Smooth muscle cell (in vitro differentiated cells): ENCODE measurements around the gene CRYBB1. TPM values are rescaled to one million over a fixed set of nuclear protein-coding genes. Genes with fewer than 3 reads are reported as not detected.

Source experiments
- DNase-seq: peaks from one replicate; lab custom pipeline; 2025; ENCODE audit not compliant: unreplicated experiment; lab: John Stamatoyannopoulos, UW
- H2AFZ ChIP-seq: fragments of 200-600 bp; sonication (generic); 2 replicates; pipeline ENCODE4 v1.6.0; 2016; ENCODE audit warnings: antibody characterized with exemption, low read depth, mild to moderate bottlenecking
- H3F3A ChIP-seq: fragments of 200-600 bp; sonication (generic); 2 replicates; pipeline ENCODE4 v1.6.0; 2017; ENCODE audit warnings: antibody characterized with exemption, low read depth
- H3K27ac ChIP-seq: fragments of 200-600 bp; sonication (generic); 2 replicates; pipeline ENCODE4 v1.5.1; 2016; ENCODE audit warnings: low read depth, mild to moderate bottlenecking
- H3K27me3 ChIP-seq: fragments of 200-600 bp; sonication (generic); 2 replicates; pipeline ENCODE4 v1.6.1; 2016; ENCODE audit warnings: low read depth, mild to moderate bottlenecking
- H3K36me3 ChIP-seq: fragments of 200-600 bp; sonication (generic); 2 replicates; pipeline ENCODE4 v1.5.1; 2016; ENCODE audit warnings: low read depth
- H3K4me1 ChIP-seq: fragments of 200-600 bp; sonication (generic); 2 replicates; pipeline ENCODE4 v1.5.1; 2016; ENCODE audit warnings: low read depth
- H3K4me2 ChIP-seq: fragments of 200-600 bp; sonication (generic); 2 replicates; pipeline ENCODE4 v1.6.0; 2016; ENCODE audit warnings: mild to moderate bottlenecking
- H3K4me3 ChIP-seq: fragments of 200-600 bp; sonication (generic); 2 replicates; pipeline ENCODE4 v1.5.1; 2016; ENCODE audit warnings: mild to moderate bottlenecking
- H3K79me2 ChIP-seq: fragments of 200-600 bp; sonication (generic); 2 replicates; pipeline ENCODE4 v1.6.0; 2016; ENCODE audit warnings: low read depth, mild to moderate bottlenecking
- H3K9ac ChIP-seq: fragments of 200-600 bp; sonication (generic); 2 replicates; pipeline ENCODE4 v1.6.0; 2016; ENCODE audit warnings: low read depth
- H3K9me3 ChIP-seq: fragments of 200-600 bp; sonication (generic); replicated peaks from 2 replicates; pipeline ENCODE4 v1.5.1; 2016; ENCODE audit warnings: low read depth
- H4K20me1 ChIP-seq: fragments of 200-600 bp; sonication (generic); 2 replicates; pipeline ENCODE4 v1.6.0; 2016; ENCODE audit warnings: low read depth
- CTCF ChIP-seq: fragments of 200-600 bp; sonication (generic); IDR thresholded peaks from 2 replicates; pipeline ENCODE4 v1.5.1; 2017; ENCODE audit warnings: borderline replicate concordance, mild to moderate bottlenecking, antibody characterized with exemption; ENCODE audit not compliant: insufficient read depth, poor library complexity, severe bottlenecking
- WGBS: methylation state at CpG from one replicate; pipeline ENCODE4 v1.1.7; 2016; ENCODE audit warnings: low lambda C conversion rate; 5-methylcytosine and 5-hydroxymethylcytosine counted together
- polyA plus RNA-seq: library from polyadenylated mRNA; unstranded; fragments of >200 nt; fragmentation: Nextera tagmentation; extraction: Ambion mirVana; gene quantifications from 2 replicates; pipeline ENCODE4 v1.2.1, GENCODE V29; 2016
- total RNA-seq: library from RNA; depleted of rRNA; stranded (reverse); fragments of >200 nt; gene quantifications from 2 replicates; pipeline ENCODE4 v1.2.3, GENCODE V29; 2014

The CRYBB1 gene
- total and polyA plus RNA-seq, 2 experiments from 2014 or later, result not detected

- Histone ChIP-seq H3K27me3 (no peaks in the 10 kb centered on the region), H3F3A (no peaks in the 10 kb centered on the region), H3K4me3 (no peak overlapping the region), H3K79me2 (no peaks in the 10 kb centered on the region), H3K9me3 (no peaks in the 10 kb centered on the region), H3K9ac (no peak overlapping the region), H3K4me1 (peaks cover 5% of the 10 kb centered on the region), H4K20me1 (no peaks in the 10 kb centered on the region), H2AFZ (no peak overlapping the region), H3K36me3 (no peaks in the 10 kb centered on the region), H3K4me2 (no peak overlapping the region), H3K27ac (no peak overlapping the region)
- no peak for DNase-seq
- TF ChIP-seq CTCF, result no peak
- 97% methylated on average over 3 of the region's 3 CpGs for WGBS
These were observed 16.4 kb upstream of the CRYBB1 start for GRCh38 chr22:26634189-26634588.

- H3K79me2 ChIP-seq, result no peaks in the 10 kb centered on the region
- H3K4me1 ChIP-seq, result peaks cover 5% of the 10 kb centered on the region
- H3K9ac ChIP-seq, result no peak overlapping the region
- no peaks in the 10 kb centered on the region for H3K9me3 ChIP-seq
- no peak for TF ChIP-seq CTCF
- no peaks in the 10 kb centered on the region for H4K20me1 ChIP-seq
- H2AFZ ChIP-seq, result peak overlapping the region; percentile 94
- H3K27me3 ChIP-seq, result no peaks in the 10 kb centered on the region
- H3K27ac ChIP-seq, result no peak overlapping the region
- no peak for DNase-seq
- H3K4me3 ChIP-seq, result no peak overlapping the region
- H3K4me2 ChIP-seq, result peak overlapping the region; percentile 26
- H3F3A ChIP-seq, result no peaks in the 10 kb centered on the region
- 60% methylated on average over 8 of the region's 8 CpGs for WGBS
- no peaks in the 10 kb centered on the region for H3K36me3 ChIP-seq
These were observed 14.8 kb upstream of the CRYBB1 start for GRCh38 chr22:26632422-26633155.

DNA sequence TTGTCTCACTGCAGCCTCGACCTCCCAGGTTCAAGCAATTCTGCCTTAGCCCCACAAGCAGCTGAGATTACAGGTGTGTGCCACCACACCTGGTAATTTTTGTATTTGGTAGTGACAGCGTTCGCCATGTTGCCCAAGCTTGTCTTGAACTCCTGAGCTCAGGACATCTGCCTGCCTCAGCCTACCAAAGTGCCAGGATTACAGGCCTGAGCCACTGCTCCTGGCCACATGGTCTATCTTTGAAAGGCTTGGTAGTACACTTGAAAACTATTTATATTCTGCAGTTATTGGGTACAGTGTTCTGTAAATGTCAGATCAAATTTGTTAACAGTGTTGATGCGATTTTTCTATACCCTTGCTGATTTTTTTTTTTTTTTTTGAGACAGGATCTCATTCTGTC, 13.5 kb upstream of the CRYBB1 start:
- DNase-seq, result no peak
- H3K4me2 ChIP-seq, result no peak overlapping the region
- no peak for TF ChIP-seq CTCF
- no peak overlapping the region for H3K9ac ChIP-seq
- H2AFZ ChIP-seq, result no peak overlapping the region
- H4K20me1 ChIP-seq, result no peaks in the 10 kb centered on the region
- no peaks in the 10 kb centered on the region for H3K9me3 ChIP-seq
- H3K27me3 ChIP-seq, result no peaks in the 10 kb centered on the region
- H3K4me1 ChIP-seq, result peaks cover 5% of the 10 kb centered on the region
- WGBS, result 88% methylated on average over 4 of the region's 4 CpGs
- H3K79me2 ChIP-seq, result no peaks in the 10 kb centered on the region
- H3K27ac ChIP-seq, result no peak overlapping the region
- H3F3A ChIP-seq, result no peaks in the 10 kb centered on the region
- H3K4me3 ChIP-seq, result no peak overlapping the region
- H3K36me3 ChIP-seq, result no peaks in the 10 kb centered on the region
